Measurements from ENCODE around the gene ST3GAL4.

GRCh38 chr11:126438691-126439090 is 83.2 kb downstream of the ST3GAL4 start:
- TF ChIP-seq CTCF (tag by site-specific recombination; IDR thresholded peaks at IDR 0.05) (no peak), ZEB2 (tag by site-specific recombination; IDR thresholded peaks at IDR 0.05) (no peak), HIC1 (tag by site-specific recombination; IDR thresholded peaks at IDR 0.05) (no peak), ZSCAN18 (tag by site-specific recombination; IDR thresholded peaks at IDR 0.05) (no peak), ZNF362 (tag by site-specific recombination; IDR thresholded peaks at IDR 0.05) (no peak), ZXDB (tag by site-specific recombination; IDR thresholded peaks at IDR 0.05) (no peak)
